B cell (primary cell): ENCODE results near the gene CYGB. TPM values are rescaled to one million over a fixed set of nuclear protein-coding genes. Genes with fewer than 3 reads are reported as not detected.

Source experiments
- ATAC-seq: fragments of 200-7000 bp; cut with Tn5 transposase; one replicate; pipeline ENCODE4 v1.10.0; 2021; ENCODE audit warnings: low read depth, mild to moderate bottlenecking, moderate number of reproducible peaks, moderate library complexity
- CTCF ChIA-PET: fragments of 350-600 bp; sonication (Branson Sonifier 250); formaldehyde crosslinking; loops from one replicate; lab custom pipeline; 2021; ENCODE audit warnings: antibody characterized with exemption, inconsistent platforms; lab: Charles Lee
- POLR2A ChIA-PET: fragments of 350-600 bp; sonication (Branson Sonifier 250); formaldehyde crosslinking; loops from one replicate; lab custom pipeline; 2021; ENCODE audit warnings: antibody characterized with exemption; lab: Charles Lee
- DNase-seq: peaks from one replicate; pipeline ENCODE4 v3.0.0; 2013
- H2AFZ ChIP-seq: 2 replicates; pipeline ENCODE4 v1.6.1; 2012; ENCODE audit warnings: mild to moderate bottlenecking, low read depth, low read length; ENCODE audit not compliant: insufficient read depth, poor library complexity, severe bottlenecking
- H3K27ac ChIP-seq, 2 donors: 1 replicate in 1 of 2; 2 replicates in 1 of 2; pipeline ENCODE4 v1.5.1; 2012 to 2013; ENCODE audit warnings: low read length in 2 of 2, mild to moderate bottlenecking in 2 of 2, moderate library complexity in 1 of 2
- H3K27me3 ChIP-seq, 4 experiments: fragments of 200-600 bp in 1 of 4; sonication (generic) in 1 of 4; replicated peaks in 1 of 4; 1 replicate in 2 of 4; 2 replicates in 2 of 4; pipeline versions ENCODE4 v1.6.1 to v1.7.0; 2013 to 2016; ENCODE audit warnings: low read length in 3 of 4, mild to moderate bottlenecking in 2 of 4, mixed read lengths in 1 of 4, moderate library complexity in 1 of 4; ENCODE audit not compliant: insufficient read depth in 4 of 4, control insufficient read depth in 3 of 4; ENCODE audit errors: control extremely low read depth in 1 of 4
- H3K36me3 ChIP-seq, 2 experiments: replicated peaks in 1 of 2; 1 replicate in 1 of 2; 2 replicates in 1 of 2; pipeline versions ENCODE4 v1.6.1 to v1.7.1; 2013; ENCODE audit warnings: low read length in 1 of 2; ENCODE audit not compliant: insufficient read depth in 2 of 2, control insufficient read depth in 1 of 2; ENCODE audit errors: control extremely low read depth in 1 of 2, extremely low read depth in 1 of 2
- H3K4me1 ChIP-seq, 2 donors: fragments of 200-600 bp in 1 of 2; sonication (generic) in 1 of 2; 1 replicate in 1 of 2; 2 replicates in 1 of 2; pipeline versions ENCODE4 v1.5.1 to v1.6.1; 2013 to 2017; ENCODE audit warnings: low read length in 2 of 2; ENCODE audit not compliant: control insufficient read depth in 2 of 2, insufficient read depth in 2 of 2
- H3K4me2 ChIP-seq: replicated peaks from 2 replicates; pipeline ENCODE3; 2012; ENCODE audit warnings: mild to moderate bottlenecking, low read depth, low read length; ENCODE audit not compliant: poor library complexity, severe bottlenecking
- H3K4me3 ChIP-seq, 5 experiments: fragments of 200-600 bp in 1 of 5; sonication (generic) in 1 of 5; 1 replicate in 3 of 5; 2 replicates in 2 of 5; pipeline versions ENCODE4 v1.5.1 to v1.7.0; 2011 to 2016; ENCODE audit warnings: low read length in 4 of 5, mild to moderate bottlenecking in 4 of 5, low read depth in 2 of 5, control low read depth in 1 of 5, moderate library complexity in 1 of 5; ENCODE audit not compliant: insufficient read depth in 1 of 5; ENCODE audit errors: control extremely low read depth in 1 of 5, extremely low read depth in 1 of 5
- H3K79me2 ChIP-seq: fragments of 200-600 bp; sonication (generic); one replicate; pipeline ENCODE4 v1.6.0; 2016; ENCODE audit warnings: low read length; ENCODE audit not compliant: control insufficient read depth, insufficient read depth
- H3K9ac ChIP-seq: fragments of 200-600 bp; sonication (generic); 2 replicates; pipeline ENCODE4 v1.6.1; 2017; ENCODE audit warnings: mild to moderate bottlenecking, low read length, moderate library complexity
- H3K9me3 ChIP-seq, 3 donors: one replicate each; pipeline versions ENCODE4 v1.6.1 to v1.7.1; 2013; ENCODE audit warnings: low read length in 2 of 3; ENCODE audit not compliant: control insufficient read depth in 2 of 3, insufficient read depth in 1 of 3; ENCODE audit errors: control extremely low read depth in 1 of 3
- H4K20me1 ChIP-seq: 2 replicates; pipeline ENCODE4 v1.6.0; 2012; ENCODE audit warnings: mild to moderate bottlenecking, low read length; ENCODE audit not compliant: insufficient read depth, control insufficient read depth, poor library complexity, severe bottlenecking
- H3K27ac Mint-ChIP-seq: one replicate; pipeline ENCODE4 v1.8.0; 2021; ENCODE audit warnings: mixed read lengths
- H3K27me3 Mint-ChIP-seq: one replicate; pipeline ENCODE4 v1.8.0; 2021; ENCODE audit warnings: mixed read lengths
- H3K4me1 Mint-ChIP-seq: one replicate; pipeline ENCODE4 v1.8.0; 2021; ENCODE audit warnings: mixed read lengths
- H3K4me3 Mint-ChIP-seq: one replicate; pipeline ENCODE4 v1.8.0; 2021; ENCODE audit warnings: mixed read lengths
- H3K9me3 Mint-ChIP-seq: one replicate; pipeline ENCODE4 v1.8.0; 2022; ENCODE audit warnings: mixed read lengths; ENCODE audit not compliant: insufficient read depth
- CTCF ChIP-seq: fragments of 200-600 bp; IDR thresholded peaks from one replicate; pipeline ENCODE4 v1.8.0; 2022; ENCODE audit warnings: antibody characterized with exemption, mild to moderate bottlenecking
- EZH2 ChIP-seq: IDR thresholded peaks from 2 replicates; pipeline ENCODE4 v1.6.1; 2012; ENCODE audit warnings: borderline replicate concordance, low read depth, mild to moderate bottlenecking, moderate library complexity, low read length; ENCODE audit not compliant: insufficient read depth, poor library complexity, severe bottlenecking
- WGBS: methylation state at CpG from one replicate; pipeline ENCODE4 v1.1.5; 2013; ENCODE audit warnings: missing lambda C conversion rate; ENCODE audit not compliant: insufficient coverage; 5-methylcytosine and 5-hydroxymethylcytosine counted together
- intact Hi-C: fragments of 100-400 bp; cut with micrococcal nuclease; formaldehyde crosslinking; loops from one replicate; pipeline ENCODE4 v1.10.0; 2022
- polyA plus RNA-seq: library from polyadenylated mRNA; depleted of rRNA; stranded (reverse); fragments of >200 nt; gene quantifications from 2 replicates; pipeline ENCODE4 v1.2.3, GENCODE V29; 2012
- total RNA-seq, 2 donors: library from RNA; stranded (reverse); fragments of 120-200 nt in 1 of 2; gene quantifications; 1 replicate in 1 of 2; 2 replicates in 1 of 2; pipeline versions ENCODE4 v1.2.3 to v1.2.4, GENCODE V29; 2013 to 2022

The CYGB gene
- total and polyA plus RNA-seq, 2 donors (not counting 1 experiment from before 2014, with no cell fraction given): 0.42 to 2.7 TPM

GRCh38 chr17:76497699-76497978 is 39.9 kb downstream of the CYGB start:
- peak overlapping the region; percentile 78 to 94 for H3K27ac ChIP-seq
- H3K4me1 ChIP-seq: peaks cover 65 to 86% of the 10 kb centered on the region in 2 donors
- peaks cover 83% of the 10 kb centered on the region for H3K4me1 Mint-ChIP-seq
- H3K9me3 ChIP-seq: no peaks in the 10 kb centered on the region
- peaks cover 0 to 45% of the 10 kb centered on the region in 2 experiments for H3K36me3 ChIP-seq
- ChIA-PET POLR2A (interaction anchor here (22.8 kb wide), 1 partner anchor 15 kb away, joined by 478 read pairs; no protein-coding TSS in a partner anchor), CTCF (interaction anchor here (1.5 to 20.8 kb wide), 6 partner anchors 10 to 89 kb away, joined by 4 to 442 read pairs (median 18); partner anchors contain the start of gene AANAT)
- DNase-seq (no peak), ATAC-seq (no peak)
- H3K4me3 Mint-ChIP-seq: peak overlapping the region; percentile 97
- no peak for TF ChIP-seq EZH2
- TF ChIP-seq CTCF: no peak
- no peaks in the 10 kb centered on the region for H3K9me3 Mint-ChIP-seq
- H3K27me3 ChIP-seq: no peaks in the 10 kb centered on the region
- H3K9ac ChIP-seq: peak overlapping the region; percentile 86
- peak overlapping the region; percentile 82 for H3K4me2 ChIP-seq
- H4K20me1 ChIP-seq: peaks cover 53% of the 10 kb centered on the region
- peaks cover 93% of the 10 kb centered on the region for H3K79me2 ChIP-seq
- 92% methylated on average over 2 of the region's 2 CpGs for WGBS
- H3K27me3 Mint-ChIP-seq: no peaks in the 10 kb centered on the region
- no peak overlapping the region for H2AFZ ChIP-seq
- peak overlapping the region; percentile 88 for H3K27ac Mint-ChIP-seq
- intact Hi-C loops: loop anchor here (10.0 kb wide), 1 partner anchor 223 kb away; no protein-coding TSS in a partner anchor
- H3K4me3 ChIP-seq: peak overlapping the region in 4 of 5 experiments; percentile 79 to 97 (median 96)

GRCh38 chr17:76496464-76496863 is 41.0 kb downstream of the CYGB start:
- WGBS: 67% methylated on average over 6 of the region's 6 CpGs
- Mint-ChIP-seq H3K9me3 (no peaks in the 10 kb centered on the region), H3K4me1 (peaks cover 83% of the 10 kb centered on the region), H3K27me3 (no peaks in the 10 kb centered on the region), H3K4me3 (peak overlapping the region; percentile 97), H3K27ac (peak overlapping the region; percentile 88)
- Histone ChIP-seq H3K4me1 (peaks cover 65 to 86% of the 10 kb centered on the region in 2 donors), H2AFZ (no peak overlapping the region), H4K20me1 (peaks cover 53% of the 10 kb centered on the region), H3K27me3 (no peaks in the 10 kb centered on the region), H3K27ac (peak overlapping the region in 1 of 2 donors; percentile 94), H3K9me3 (no peaks in the 10 kb centered on the region), H3K36me3 (peaks cover 0 to 45% of the 10 kb centered on the region in 2 experiments), H3K9ac (no peak overlapping the region), H3K4me3 (no peak overlapping the region), H3K79me2 (peaks cover 91% of the 10 kb centered on the region), H3K4me2 (peak overlapping the region; percentile 82)
- CTCF ChIA-PET: interaction anchor here (1.7 to 20.8 kb wide), 5 partner anchors 9 to 99 kb away, joined by 4 to 442 read pairs (median 26); partner anchors contain the start of gene AANAT
- no peak for ATAC-seq
- POLR2A ChIA-PET: interaction anchor here (1.4 to 22.8 kb wide), 2 partner anchors 14 to 29 kb away, joined by 3 to 478 read pairs; partner anchors contain the start of gene AANAT
- intact Hi-C loops: loop anchor here (10.0 kb wide), 1 partner anchor 222 kb away; no protein-coding TSS in a partner anchor
- TF ChIP-seq CTCF (no peak), EZH2 (no peak)
- DNase-seq: no peak
